Mammary epithelial cell (primary cell): ENCODE results near the gene KNG1.

Experiments
- CTCF ChIP-seq, 2 donors: IDR thresholded peaks in 1 of 2; conservative IDR thresholded peaks in 1 of 2; 2 replicates each; pipeline ENCODE4 v1.5.1; 2011 to 2012; ENCODE audit warnings: inconsistent platforms in 2 of 2, low read length in 2 of 2, mild to moderate bottlenecking in 2 of 2, control low read depth in 1 of 2, low read depth in 1 of 2; ENCODE audit not compliant: insufficient read depth in 1 of 2; ENCODE audit errors: extremely low read depth in 1 of 2
- EZH2 ChIP-seq: IDR thresholded peaks from 2 replicates; pipeline ENCODE4 v1.6.1; 2012; ENCODE audit warnings: low read length, inconsistent platforms, borderline replicate concordance

DNA sequence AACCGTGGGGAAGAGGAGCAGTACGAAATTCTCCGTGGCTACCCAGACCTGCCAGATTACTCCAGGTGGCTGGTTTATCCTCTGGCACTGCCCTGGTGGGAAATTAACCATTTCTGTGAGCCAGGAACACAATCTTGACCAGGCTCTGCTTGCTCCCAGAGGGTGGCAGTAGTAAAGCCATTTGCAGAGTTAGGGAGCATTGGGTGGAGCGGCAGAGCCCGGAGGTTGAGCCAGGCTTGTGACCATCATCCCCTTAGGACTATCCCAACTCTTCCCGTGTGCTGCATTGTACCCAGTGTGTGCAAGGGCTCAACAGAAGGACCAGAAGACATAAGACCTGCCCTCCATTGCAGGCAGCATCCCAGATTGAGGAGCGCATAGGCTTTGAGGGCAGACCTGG lies 5.3 kb downstream of the KNG1 start:
- peak in 1 of 2 donors; percentile 19 for TF ChIP-seq CTCF (conservative IDR thresholded peaks at IDR 0.05 in 1 of 2, IDR thresholded peaks at IDR 0.05 in 1 of 2; ENCODE audit: extremely low read depth in 1 of 2, insufficient read depth in 1 of 2, low read depth in 1 of 2, low read length in 2 of 2)
- no peak for TF ChIP-seq EZH2
